Testis (tissue), 3 donors: ENCODE measurements around the gene DPP10. TPM values are rescaled to one million over a fixed set of nuclear protein-coding genes. Genes with fewer than 3 reads are reported as not detected.

ENCODE experiments used
- DNase-seq: peaks from one replicate; pipeline ENCODE4 v3.0.0-alpha.2; 2019
- H3K27ac ChIP-seq, 2 donors: fragments of 200-600 bp; sonication (generic); one replicate each; pipeline ENCODE4 v1.5.1; 2019
- H3K27me3 ChIP-seq: fragments of 200-600 bp; sonication (generic); one replicate; pipeline ENCODE4 v1.5.1; 2019
- H3K36me3 ChIP-seq: fragments of 200-600 bp; sonication (generic); one replicate; pipeline ENCODE4 v1.5.1; 2017; ENCODE audit warnings: low read depth; ENCODE audit errors: missing control alignments
- H3K4me1 ChIP-seq: fragments of 200-600 bp; sonication (generic); one replicate; pipeline ENCODE4 v1.5.1; 2019
- H3K4me3 ChIP-seq, 2 donors: fragments of 200-600 bp; sonication (generic); one replicate each; pipeline ENCODE4 v1.5.1; 2017 to 2019
- H3K9me3 ChIP-seq: fragments of 200-600 bp; sonication (generic); one replicate; pipeline ENCODE4 v1.5.1; 2017
- POLR2A ChIP-seq: fragments of 450-650 bp; IDR thresholded peaks from one replicate; pipeline ENCODE4 v1.6.1; 2017; ENCODE audit warnings: antibody characterized with exemption, mild to moderate bottlenecking, moderate library complexity
- WGBS, 2 donors: methylation state at CpG; one replicate each; pipeline ENCODE4 v1.1.5; 2018; 5-methylcytosine and 5-hydroxymethylcytosine counted together
- intact Hi-C: fragments of 100-400 bp; cut with DNase I; formaldehyde crosslinking; loops from one replicate; pipeline ENCODE4 v1.15.1; 2023; ENCODE audit warnings: low total_unique reads
- polyA plus RNA-seq: library from polyadenylated mRNA; stranded (reverse); fragments of 350-450 nt; fragmentation: Illumina TruSeq; extraction: RNeasy Lipid Tissue Mini Kit (QIAGEN cat#74804); gene quantifications from one replicate; pipeline ENCODE4 v1.2.3, GENCODE V29; 2014; ENCODE audit warnings: low read depth, low replicate concordance; ENCODE audit not compliant: insufficient read depth
- total RNA-seq, 2 donors: library from RNA; depleted of rRNA; stranded (reverse); fragments of >200 nt; gene quantifications; one replicate each; pipeline ENCODE4 v1.2.3, GENCODE V29; 2016
- TF ChIP-seq, protein P1 (sequence below), 3 experiments: fragments of 450-650 bp in 2 of 3; fragments of 200-600 bp in 1 of 3; sonication (generic) in 1 of 3; IDR thresholded peaks; one replicate each; pipeline ENCODE4 v1.5.1; 2016 to 2019; ENCODE audit warnings: antibody characterized with exemption in 3 of 3, mild to moderate bottlenecking in 2 of 3, moderate library complexity in 1 of 3

Gene DPP10
- total and polyA plus RNA-seq, 3 donors from 2014 or later, result 1.7 to 6.7 (median 6.7) TPM

DNA sequence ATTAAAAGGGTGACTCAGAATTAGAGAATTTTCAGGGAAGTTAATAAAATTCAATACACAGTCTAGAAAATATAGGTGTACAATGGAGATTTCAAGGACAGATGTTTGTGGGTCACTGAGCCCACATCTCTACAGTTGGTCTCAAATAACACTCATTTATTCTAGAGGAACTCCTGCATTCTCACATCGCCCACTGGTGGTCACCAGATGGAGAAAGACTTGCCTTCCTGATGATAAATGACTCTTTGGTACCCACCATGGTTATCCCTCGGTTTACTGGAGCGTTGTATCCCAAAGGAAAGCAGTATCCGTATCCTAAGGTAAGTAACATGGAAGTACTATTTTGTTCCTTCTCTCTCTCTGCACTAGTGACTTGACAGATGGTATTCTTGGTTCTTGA lies 1297.1 kb downstream of the DPP10 start:
- TF ChIP-seq, protein P1, sequence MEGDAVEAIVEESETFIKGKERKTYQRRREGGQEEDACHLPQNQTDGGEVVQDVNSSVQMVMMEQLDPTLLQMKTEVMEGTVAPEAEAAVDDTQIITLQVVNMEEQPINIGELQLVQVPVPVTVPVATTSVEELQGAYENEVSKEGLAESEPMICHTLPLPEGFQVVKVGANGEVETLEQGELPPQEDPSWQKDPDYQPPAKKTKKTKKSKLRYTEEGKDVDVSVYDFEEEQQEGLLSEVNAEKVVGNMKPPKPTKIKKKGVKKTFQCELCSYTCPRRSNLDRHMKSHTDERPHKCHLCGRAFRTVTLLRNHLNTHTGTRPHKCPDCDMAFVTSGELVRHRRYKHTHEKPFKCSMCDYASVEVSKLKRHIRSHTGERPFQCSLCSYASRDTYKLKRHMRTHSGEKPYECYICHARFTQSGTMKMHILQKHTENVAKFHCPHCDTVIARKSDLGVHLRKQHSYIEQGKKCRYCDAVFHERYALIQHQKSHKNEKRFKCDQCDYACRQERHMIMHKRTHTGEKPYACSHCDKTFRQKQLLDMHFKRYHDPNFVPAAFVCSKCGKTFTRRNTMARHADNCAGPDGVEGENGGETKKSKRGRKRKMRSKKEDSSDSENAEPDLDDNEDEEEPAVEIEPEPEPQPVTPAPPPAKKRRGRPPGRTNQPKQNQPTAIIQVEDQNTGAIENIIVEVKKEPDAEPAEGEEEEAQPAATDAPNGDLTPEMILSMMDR (IDR thresholded peaks at IDR 0.05), result no peak
- no peak for TF ChIP-seq POLR2A
- H3K36me3 ChIP-seq, result no peaks in the 10 kb centered on the region
- no peak overlapping the region for H3K27ac ChIP-seq
- intact Hi-C loops, result no loop called here
- WGBS, 2 donors, result 85 to 94% methylated on average over 4 of the region's 4 CpGs
- no peaks in the 10 kb centered on the region for H3K4me1 ChIP-seq
- H3K27me3 ChIP-seq, result no peaks in the 10 kb centered on the region
- no peak for DNase-seq
- H3K4me3 ChIP-seq, result no peak overlapping the region
- H3K9me3 ChIP-seq, result no peaks in the 10 kb centered on the region

GRCh38 chr2:115746151-115746550 lies 1303.7 kb downstream of the DPP10 start:
- no peak for DNase-seq
- WGBS, 2 donors, result 44 to 67% methylated on average over 1 of the region's 1 CpG
- Histone ChIP-seq H3K36me3 (no peaks in the 10 kb centered on the region), H3K27me3 (no peaks in the 10 kb centered on the region), H3K9me3 (no peaks in the 10 kb centered on the region), H3K4me3 (no peak overlapping the region), H3K4me1 (no peaks in the 10 kb centered on the region), H3K27ac (no peak overlapping the region)
- intact Hi-C loops, result no loop called here
- TF ChIP-seq, protein P1 (IDR thresholded peaks at IDR 0.05), result no peak
- TF ChIP-seq POLR2A, result no peak

GRCh38 chr2:115757286-115757685 lies 1314.8 kb downstream of the DPP10 start:
- Histone ChIP-seq H3K9me3 (no peaks in the 10 kb centered on the region), H3K36me3 (no peaks in the 10 kb centered on the region), H3K27me3 (no peaks in the 10 kb centered on the region), H3K27ac (peak overlapping the region; percentile 16 to 51), H3K4me3 (no peak overlapping the region), H3K4me1 (no peaks in the 10 kb centered on the region)
- no peak for DNase-seq
- TF ChIP-seq, protein P1 (IDR thresholded peaks at IDR 0.05), result no peak
- no peak for TF ChIP-seq POLR2A
- 56 to 57% methylated on average over 4 of the region's 4 CpGs for WGBS, 2 donors
- intact Hi-C loops, result no loop called here

DNA sequence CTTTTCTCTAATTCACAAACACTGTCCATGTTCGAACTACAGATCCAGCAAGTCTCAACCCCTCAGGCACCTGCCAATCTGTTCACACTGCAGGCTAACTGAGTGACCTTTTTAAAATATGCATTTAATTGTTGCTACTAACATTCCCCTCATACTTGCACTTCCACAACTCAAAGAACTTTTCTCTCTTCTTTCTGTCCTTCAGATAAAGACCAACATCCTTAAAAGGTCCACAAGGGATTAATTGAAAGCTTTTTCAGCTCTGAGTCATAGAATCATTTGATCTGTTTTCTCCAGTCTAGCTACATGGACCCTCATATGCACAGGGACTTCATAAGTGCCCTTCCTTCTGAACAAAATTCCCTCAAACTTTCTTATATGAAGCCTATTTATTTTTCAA lies 1321.2 kb downstream of the DPP10 start:
- Histone ChIP-seq H3K27me3 (no peaks in the 10 kb centered on the region), H3K4me1 (no peaks in the 10 kb centered on the region), H3K36me3 (no peaks in the 10 kb centered on the region), H3K4me3 (no peak overlapping the region), H3K9me3 (no peaks in the 10 kb centered on the region), H3K27ac (no peak overlapping the region)
- TF ChIP-seq POLR2A, result no peak
- TF ChIP-seq, protein P1 (IDR thresholded peaks at IDR 0.05), result no peak
- intact Hi-C loops, result no loop called here
- no peak for DNase-seq
- 76 to 90% methylated on average over 1 of the region's 1 CpG for WGBS, 2 donors

- Histone ChIP-seq H3K36me3 (no peaks in the 10 kb centered on the region), H3K4me1 (no peaks in the 10 kb centered on the region), H3K4me3 (no peak overlapping the region), H3K27me3 (no peaks in the 10 kb centered on the region), H3K27ac (no peak overlapping the region), H3K9me3 (no peaks in the 10 kb centered on the region)
- intact Hi-C loops, result no loop called here
- no peak for DNase-seq
- WGBS, 2 donors, result 87 to 93% methylated on average over 3 of the region's 3 CpGs
- TF ChIP-seq, protein P1 (IDR thresholded peaks at IDR 0.05), result no peak
- no peak for TF ChIP-seq POLR2A
Observed at GRCh38 chr2:115771516-115771915, 1329.1 kb downstream of the DPP10 start.
